ENCODE measurements around the gene ICA1L.
A peak's percentile ranks its signal among the peaks of the same experiment; 100 is the strongest.
"Not testable (repeated sequence)": the region's sequence is repeated elsewhere in the genome, so short reads cannot be mapped to it uniquely, and the experiment has no call there.

ICA1L gene

GRCh38 chr2:202877699-202878098 is 6.1 kb upstream of the ICA1L start:
- ChIA-PET CTCF (no interaction called here), POLR2A (no interaction called here)
- Histone ChIP-seq H3K4me3 (ENCODE audit: control insufficient read depth in 1 of 7, extremely low read depth in 1 of 7, insufficient read depth in 4 of 7, low read depth in 2 of 7, low read length in 6 of 7) (no peak overlapping the region), H3K27me3 (replicated peaks in 2 of 5; ENCODE audit: control insufficient read depth in 4 of 5, insufficient read depth in 5 of 5, low read length in 4 of 5) (no peaks in the 10 kb centered on the region), H3K9me3 (ENCODE audit: control extremely low read depth in 1 of 5, control insufficient read depth in 4 of 5, insufficient read depth in 2 of 5, low read depth in 1 of 5, low read length in 4 of 5) (no peaks in the 10 kb centered on the region), H3K36me3 (ENCODE audit: control insufficient read depth in 4 of 4, insufficient read depth in 4 of 4, low read length in 3 of 4) (peaks cover 0 to 27% (median 12%) of the 10 kb centered on the region in 4 experiments), H3K4me1 (ENCODE audit: control extremely low read depth in 1 of 4, control insufficient read depth in 4 of 4, insufficient read depth in 4 of 4, low read length in 3 of 4) (no peaks in the 10 kb centered on the region), H3K27ac (ENCODE audit: insufficient read depth in 1 of 2, low read depth in 1 of 2, low read length in 2 of 2, poor library complexity in 1 of 2, severe bottlenecking in 2 of 2) (no peak overlapping the region)
- DNase-seq = no peak
- no CpG with 5 or more reads among the region's 2 CpGs for WGBS (ENCODE audit: insufficient coverage)

GRCh38 chr2:202870431-202871299 is 901 bp downstream of the ICA1L start:
- Histone ChIP-seq H3K4me1 (ENCODE audit: control extremely low read depth in 1 of 4, control insufficient read depth in 4 of 4, insufficient read depth in 4 of 4, low read length in 3 of 4) (peaks cover 0 to 6% (median 0%) of the 10 kb centered on the region in 4 experiments), H3K36me3 (ENCODE audit: control insufficient read depth in 4 of 4, insufficient read depth in 4 of 4, low read length in 3 of 4) (no peaks in the 10 kb centered on the region), H3K27me3 (replicated peaks in 2 of 5; ENCODE audit: control insufficient read depth in 4 of 5, insufficient read depth in 5 of 5, low read length in 4 of 5) (no peaks in the 10 kb centered on the region), H3K9me3 (ENCODE audit: control extremely low read depth in 1 of 5, control insufficient read depth in 4 of 5, insufficient read depth in 2 of 5, low read depth in 1 of 5, low read length in 4 of 5) (no peaks in the 10 kb centered on the region), H3K4me3 (ENCODE audit: control insufficient read depth in 1 of 7, extremely low read depth in 1 of 7, insufficient read depth in 4 of 7, low read depth in 2 of 7, low read length in 6 of 7) (peak overlapping the region; percentile 77 to 97 (median 92)), H3K27ac (ENCODE audit: insufficient read depth in 1 of 2, low read depth in 1 of 2, low read length in 2 of 2, poor library complexity in 1 of 2, severe bottlenecking in 2 of 2) (peak overlapping the region; percentile 61 to 82)
- CTCF ChIA-PET = interaction anchor here (0.6 to 1.8 kb wide), 13 partner anchors 10 to 582 kb away, joined by 3 to 7 read pairs (median 4); no protein-coding TSS in a partner anchor
- DNase-seq = peak; percentile 63 to 67 (median 67)
- 0% methylated on average over 27 of the region's 37 CpGs for WGBS (ENCODE audit: insufficient coverage)
- POLR2A ChIA-PET = interaction anchor here (0.6 to 1.2 kb wide), 2 partner anchors 41 to 236 kb away, joined by 3 read pairs; partner anchors contain the start of genes CARF and FAM117B

GRCh38 chr2:202861987-202862386 is 9.6 kb downstream of the ICA1L start:
- Histone ChIP-seq H3K4me1 (ENCODE audit: control extremely low read depth in 1 of 4, control insufficient read depth in 4 of 4, insufficient read depth in 4 of 4, low read length in 3 of 4) (no peaks in the 10 kb centered on the region), H3K27ac (ENCODE audit: insufficient read depth in 1 of 2, low read depth in 1 of 2, low read length in 2 of 2, poor library complexity in 1 of 2, severe bottlenecking in 2 of 2) (no peak overlapping the region), H3K9me3 (ENCODE audit: control extremely low read depth in 1 of 5, control insufficient read depth in 4 of 5, insufficient read depth in 2 of 5, low read depth in 1 of 5, low read length in 4 of 5) (peaks cover 0 to 2% (median 0%) of the 10 kb centered on the region in 5 experiments), H3K36me3 (ENCODE audit: control insufficient read depth in 4 of 4, insufficient read depth in 4 of 4, low read length in 3 of 4) (no peaks in the 10 kb centered on the region), H3K4me3 (ENCODE audit: control insufficient read depth in 1 of 7, extremely low read depth in 1 of 7, insufficient read depth in 4 of 7, low read depth in 2 of 7, low read length in 6 of 7) (no peak overlapping the region), H3K27me3 (replicated peaks in 2 of 5; ENCODE audit: control insufficient read depth in 4 of 5, insufficient read depth in 5 of 5, low read length in 4 of 5) (no peaks in the 10 kb centered on the region)
- no CpG with 5 or more reads among the region's 3 CpGs for WGBS (ENCODE audit: insufficient coverage)
- ChIA-PET CTCF (no interaction called here), POLR2A (no interaction called here)
- no peak for DNase-seq

- no peaks in the 10 kb centered on the region for H3K4me1 ChIP-seq (ENCODE audit: control extremely low read depth in 1 of 4, control insufficient read depth in 4 of 4, insufficient read depth in 4 of 4, low read length in 3 of 4)
- ChIA-PET POLR2A (no interaction called here), CTCF (no interaction called here)
- H3K27ac ChIP-seq (ENCODE audit: insufficient read depth in 1 of 2, low read depth in 1 of 2, low read length in 2 of 2, poor library complexity in 1 of 2, severe bottlenecking in 2 of 2) = no peak overlapping the region
- 100% methylated on average over 1 of the region's 3 CpGs for WGBS (ENCODE audit: insufficient coverage)
- DNase-seq = no peak
- peaks cover 0 to 2% (median 0%) of the 10 kb centered on the region in 5 experiments for H3K9me3 ChIP-seq (ENCODE audit: control extremely low read depth in 1 of 5, control insufficient read depth in 4 of 5, insufficient read depth in 2 of 5, low read depth in 1 of 5, low read length in 4 of 5)
- H3K4me3 ChIP-seq (ENCODE audit: control insufficient read depth in 1 of 7, extremely low read depth in 1 of 7, insufficient read depth in 4 of 7, low read depth in 2 of 7, low read length in 6 of 7) = no peak overlapping the region
- no peaks in the 10 kb centered on the region for H3K36me3 ChIP-seq (ENCODE audit: control insufficient read depth in 4 of 4, insufficient read depth in 4 of 4, low read length in 3 of 4)
- no peaks in the 10 kb centered on the region for H3K27me3 ChIP-seq (replicated peaks in 2 of 5; ENCODE audit: control insufficient read depth in 4 of 5, insufficient read depth in 5 of 5, low read length in 4 of 5)
These were observed 13.0 kb downstream of the ICA1L start for GRCh38 chr2:202858601-202859000.

GRCh38 chr2:202849343-202849742 is 22.2 kb downstream of the ICA1L start:
- H3K4me1 ChIP-seq (ENCODE audit: control extremely low read depth in 1 of 4, control insufficient read depth in 4 of 4, insufficient read depth in 4 of 4, low read length in 3 of 4); H3K36me3 ChIP-seq (ENCODE audit: control insufficient read depth in 4 of 4, insufficient read depth in 4 of 4, low read length in 3 of 4); DNase-seq; H3K27me3 ChIP-seq (replicated peaks in 2 of 5; ENCODE audit: control insufficient read depth in 4 of 5, insufficient read depth in 5 of 5, low read length in 4 of 5); H3K27ac ChIP-seq (ENCODE audit: insufficient read depth in 1 of 2, low read depth in 1 of 2, low read length in 2 of 2, poor library complexity in 1 of 2, severe bottlenecking in 2 of 2); POLR2A ChIA-PET; H3K9me3 ChIP-seq (ENCODE audit: control extremely low read depth in 1 of 5, control insufficient read depth in 4 of 5, insufficient read depth in 2 of 5, low read depth in 1 of 5, low read length in 4 of 5); H3K4me3 ChIP-seq (ENCODE audit: control insufficient read depth in 1 of 7, extremely low read depth in 1 of 7, insufficient read depth in 4 of 7, low read depth in 2 of 7, low read length in 6 of 7): not testable (repeated sequence)
- 100% methylated on average over 1 of the region's 3 CpGs for WGBS (ENCODE audit: insufficient coverage)
- CTCF ChIA-PET = interaction anchor here (1.3 to 1.5 kb wide), 2 partner anchors 11 to 22 kb away, joined by 3 to 5 read pairs; partner anchors contain the start of gene ICA1L

- Histone ChIP-seq H3K27ac (ENCODE audit: insufficient read depth in 1 of 2, low read depth in 1 of 2, low read length in 2 of 2, poor library complexity in 1 of 2, severe bottlenecking in 2 of 2) (no peak overlapping the region), H3K9me3 (ENCODE audit: control extremely low read depth in 1 of 5, control insufficient read depth in 4 of 5, insufficient read depth in 2 of 5, low read depth in 1 of 5, low read length in 4 of 5) (peaks cover 0 to 3% (median 0%) of the 10 kb centered on the region in 5 experiments), H3K4me1 (ENCODE audit: control extremely low read depth in 1 of 4, control insufficient read depth in 4 of 4, insufficient read depth in 4 of 4, low read length in 3 of 4) (peaks cover 0 to 10% (median 0%) of the 10 kb centered on the region in 4 experiments), H3K4me3 (ENCODE audit: control insufficient read depth in 1 of 7, extremely low read depth in 1 of 7, insufficient read depth in 4 of 7, low read depth in 2 of 7, low read length in 6 of 7) (no peak overlapping the region), H3K36me3 (ENCODE audit: control insufficient read depth in 4 of 4, insufficient read depth in 4 of 4, low read length in 3 of 4) (no peaks in the 10 kb centered on the region), H3K27me3 (replicated peaks in 2 of 5; ENCODE audit: control insufficient read depth in 4 of 5, insufficient read depth in 5 of 5, low read length in 4 of 5) (no peaks in the 10 kb centered on the region)
- POLR2A ChIA-PET = no interaction called here
- DNase-seq = peak in 2 of 3 donors; percentile 2 to 7
- 84% methylated on average over 7 of the region's 8 CpGs for WGBS (ENCODE audit: insufficient coverage)
- CTCF ChIA-PET = interaction anchor here (1.3 to 1.5 kb wide), 2 partner anchors 10 to 23 kb away, joined by 3 to 5 read pairs; partner anchors contain the start of gene ICA1L
These were observed 22.8 kb downstream of the ICA1L start for GRCh38 chr2:202848813-202849212.
